ENCODE measurements around the gene ACSL3. TPM values are rescaled to one million over a fixed set of nuclear protein-coding genes. Genes with fewer than 3 reads are reported as not detected.
"Not testable (repeated sequence)": the region's sequence is repeated elsewhere in the genome, so short reads cannot be mapped to it uniquely, and the experiment has no call there.

The ACSL3 gene
- total and polyA plus RNA-seq, 7 donors = 7.9 to 75.7 (median 48.2) TPM

DNA sequence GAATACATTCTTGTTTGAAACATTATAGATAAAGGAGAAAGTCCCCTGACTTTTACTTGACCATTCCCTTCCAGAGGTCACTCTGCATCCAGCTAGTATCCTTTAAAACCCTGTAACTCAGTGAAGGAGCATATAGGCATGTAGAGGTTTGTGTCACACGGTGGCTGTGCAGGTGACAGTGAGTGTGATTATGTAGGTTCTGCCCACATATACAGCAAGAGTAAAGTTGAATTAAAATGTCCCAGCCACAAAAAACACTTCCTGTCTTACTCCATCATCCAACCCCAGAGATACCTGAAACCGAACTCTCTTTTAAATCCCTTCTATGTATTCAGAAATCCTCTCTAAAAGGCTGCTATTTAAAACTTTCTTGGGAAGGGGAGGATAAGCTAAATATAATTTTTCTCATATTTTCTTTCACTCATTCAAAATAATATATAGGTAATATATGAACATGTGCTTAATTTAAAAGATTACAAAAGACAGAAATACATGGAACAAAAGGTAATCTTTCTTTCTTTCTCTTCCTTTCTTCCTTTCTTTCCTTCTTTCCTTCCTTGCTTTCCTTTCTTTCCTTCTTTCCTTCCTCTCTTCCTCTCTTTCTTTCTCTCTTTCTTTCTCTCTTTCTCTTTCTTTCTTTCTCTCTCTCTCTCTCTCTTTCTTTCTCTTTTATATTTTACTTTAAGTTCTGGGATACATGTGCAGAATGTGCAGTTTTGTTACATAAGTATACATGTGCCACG lies 20.6 kb upstream of the ACSL3 start:
- H3K4me1 ChIP-seq = no peaks in the 10 kb centered on the region
- WGBS, 2 donors = 75 to 82% methylated on average over 3 of the region's 3 CpGs
- no peak for TF ChIP-seq POLR2A (IDR thresholded peaks at IDR 0.05)
- no peak for TF ChIP-seq EP300 (IDR thresholded peaks at IDR 0.05)
- TF ChIP-seq, protein P1, sequence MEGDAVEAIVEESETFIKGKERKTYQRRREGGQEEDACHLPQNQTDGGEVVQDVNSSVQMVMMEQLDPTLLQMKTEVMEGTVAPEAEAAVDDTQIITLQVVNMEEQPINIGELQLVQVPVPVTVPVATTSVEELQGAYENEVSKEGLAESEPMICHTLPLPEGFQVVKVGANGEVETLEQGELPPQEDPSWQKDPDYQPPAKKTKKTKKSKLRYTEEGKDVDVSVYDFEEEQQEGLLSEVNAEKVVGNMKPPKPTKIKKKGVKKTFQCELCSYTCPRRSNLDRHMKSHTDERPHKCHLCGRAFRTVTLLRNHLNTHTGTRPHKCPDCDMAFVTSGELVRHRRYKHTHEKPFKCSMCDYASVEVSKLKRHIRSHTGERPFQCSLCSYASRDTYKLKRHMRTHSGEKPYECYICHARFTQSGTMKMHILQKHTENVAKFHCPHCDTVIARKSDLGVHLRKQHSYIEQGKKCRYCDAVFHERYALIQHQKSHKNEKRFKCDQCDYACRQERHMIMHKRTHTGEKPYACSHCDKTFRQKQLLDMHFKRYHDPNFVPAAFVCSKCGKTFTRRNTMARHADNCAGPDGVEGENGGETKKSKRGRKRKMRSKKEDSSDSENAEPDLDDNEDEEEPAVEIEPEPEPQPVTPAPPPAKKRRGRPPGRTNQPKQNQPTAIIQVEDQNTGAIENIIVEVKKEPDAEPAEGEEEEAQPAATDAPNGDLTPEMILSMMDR (IDR thresholded peaks at IDR 0.05) = no peak
- TF ChIP-seq POLR2AphosphoS5 (IDR thresholded peaks at IDR 0.05) = no peak
- intact Hi-C loops (cut with DNase I) = no loop called here
- no peak for DNase-seq
- no peaks in the 10 kb centered on the region for H3K9me3 ChIP-seq
- H3K27me3 ChIP-seq = no peaks in the 10 kb centered on the region
- H3K27ac ChIP-seq = no peak overlapping the region
- H3K4me3 ChIP-seq = no peak overlapping the region
- no peaks in the 10 kb centered on the region for H3K36me3 ChIP-seq

DNA sequence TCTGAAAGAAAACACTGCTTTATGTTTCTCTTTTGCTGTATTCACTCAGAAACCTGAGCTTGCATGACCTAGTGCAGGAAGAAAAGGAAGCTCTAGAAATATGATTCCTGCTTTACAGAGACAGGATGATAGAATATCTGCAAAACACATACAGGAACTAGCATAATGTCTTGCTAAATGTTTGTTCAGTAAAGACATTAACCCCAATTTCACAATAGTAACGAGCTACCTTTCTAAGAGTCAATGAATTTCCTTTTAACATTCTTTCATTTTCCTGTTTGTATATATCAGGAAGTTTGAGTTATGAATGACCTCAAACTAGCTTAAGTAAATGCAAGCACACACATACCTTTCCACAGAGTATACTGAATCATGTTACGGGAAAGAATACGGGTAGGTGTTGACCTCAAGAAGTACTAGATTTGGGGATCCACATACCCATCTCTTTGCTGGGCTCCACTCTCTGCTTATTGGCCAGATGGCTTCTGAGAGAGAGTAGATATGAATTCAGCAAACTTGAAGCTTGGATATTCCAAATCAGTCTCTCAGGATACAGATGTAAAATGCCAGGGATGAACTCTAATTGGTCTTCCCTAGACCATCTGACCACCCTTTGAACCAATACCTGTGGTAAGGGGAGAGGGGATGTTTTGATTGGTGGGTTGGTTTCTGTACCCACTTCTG lies 18.2 kb upstream of the ACSL3 start:
- no peaks in the 10 kb centered on the region for H3K27me3 ChIP-seq
- no peaks in the 10 kb centered on the region for H3K36me3 ChIP-seq
- 14 to 46% methylated on average over 3 of the region's 3 CpGs for WGBS, 2 donors
- no peak for TF ChIP-seq POLR2AphosphoS5 (IDR thresholded peaks at IDR 0.05)
- no peak for TF ChIP-seq EP300 (IDR thresholded peaks at IDR 0.05)
- TF ChIP-seq, protein P1 (IDR thresholded peaks at IDR 0.05) = no peak
- no peak for TF ChIP-seq POLR2A (IDR thresholded peaks at IDR 0.05)
- H3K4me3 ChIP-seq = no peak overlapping the region
- no peaks in the 10 kb centered on the region for H3K4me1 ChIP-seq
- no peaks in the 10 kb centered on the region for H3K9me3 ChIP-seq
- no peak overlapping the region for H3K27ac ChIP-seq
- intact Hi-C loops (cut with DNase I) = no loop called here
- no peak for DNase-seq

DNA sequence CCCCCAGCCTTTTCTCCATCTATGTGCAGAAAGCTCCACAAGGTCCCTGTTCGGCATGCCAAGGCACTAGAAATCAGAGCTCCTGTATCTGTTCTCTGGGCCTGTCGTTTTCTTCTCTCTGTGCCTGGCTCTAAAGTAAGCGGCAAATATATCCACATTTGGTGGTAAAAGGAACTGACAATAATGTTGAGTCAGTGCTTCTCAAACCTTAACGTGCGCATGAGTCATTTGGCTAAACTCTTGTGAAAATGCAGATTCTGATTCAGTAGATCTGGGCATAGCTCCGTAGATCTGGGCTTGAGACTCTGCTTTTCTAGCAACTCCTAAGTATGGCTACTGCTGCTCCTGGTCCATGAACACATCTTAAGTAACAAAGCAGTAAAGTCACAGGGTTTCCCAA lies 16.5 kb upstream of the ACSL3 start:
- H3K27ac ChIP-seq = peak overlapping the region in 1 of 4 donors; percentile 16
- WGBS, 2 donors = 72 to 78% methylated on average over 6 of the region's 6 CpGs
- no peak for DNase-seq
- no peaks in the 10 kb centered on the region for H3K9me3 ChIP-seq
- H3K36me3 ChIP-seq = no peaks in the 10 kb centered on the region
- no peaks in the 10 kb centered on the region for H3K27me3 ChIP-seq
- H3K4me3 ChIP-seq = no peak overlapping the region
- no peaks in the 10 kb centered on the region for H3K4me1 ChIP-seq
- TF ChIP-seq EP300 (IDR thresholded peaks at IDR 0.05) (no peak), POLR2AphosphoS5 (IDR thresholded peaks at IDR 0.05) (no peak), POLR2A (IDR thresholded peaks at IDR 0.05) (no peak)
- TF ChIP-seq, protein P1 (IDR thresholded peaks at IDR 0.05) = no peak
- intact Hi-C loops (cut with DNase I) = no loop called here

DNA sequence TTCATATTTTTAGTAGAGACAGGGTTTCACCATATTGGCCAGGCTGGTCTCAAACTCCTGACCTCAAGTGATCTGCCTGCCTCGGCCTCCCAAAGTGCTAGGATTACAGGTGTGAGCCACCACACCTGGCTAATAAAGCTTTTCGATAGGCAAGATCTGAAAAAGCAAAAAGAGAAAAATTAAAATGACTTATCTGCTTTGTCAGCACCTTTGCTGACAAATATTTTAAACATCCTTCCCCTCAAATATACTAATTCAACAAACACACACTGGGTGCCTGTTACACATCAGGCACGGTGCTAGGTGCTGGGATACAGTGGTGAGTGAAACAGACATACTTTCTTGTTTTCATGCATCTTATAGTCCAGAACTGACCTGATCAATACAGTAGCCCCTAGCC lies 15.5 kb upstream of the ACSL3 start:
- H3K27me3 ChIP-seq; H3K27ac ChIP-seq; intact Hi-C loops (cut with DNase I); H3K4me1 ChIP-seq; DNase-seq; H3K9me3 ChIP-seq; H3K4me3 ChIP-seq; H3K36me3 ChIP-seq: not testable (repeated sequence)
- 92% methylated on average over 3 of the region's 3 CpGs for WGBS, 2 donors

DNA sequence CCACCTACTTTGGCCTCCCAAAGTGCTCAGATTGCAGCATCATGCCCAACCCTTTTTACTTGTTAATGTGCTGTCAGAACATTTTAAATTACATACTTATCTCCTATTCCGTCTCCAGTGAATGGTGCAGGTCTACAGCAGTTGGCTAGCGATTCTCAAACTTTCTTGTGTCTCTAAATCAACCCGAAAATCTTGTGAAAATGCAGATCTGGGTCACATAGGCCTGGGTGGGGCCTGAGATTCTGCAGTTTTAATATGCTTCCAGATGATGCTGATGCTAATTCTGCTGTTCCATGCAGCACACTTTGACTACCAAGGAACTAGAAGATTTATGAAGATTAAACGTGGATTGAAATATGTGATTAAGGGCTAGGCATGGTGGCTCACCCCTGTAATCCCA lies 14.8 kb upstream of the ACSL3 start:
- Histone ChIP-seq H3K4me3 (no peak overlapping the region), H3K4me1 (no peaks in the 10 kb centered on the region), H3K27me3 (no peaks in the 10 kb centered on the region), H3K36me3 (no peaks in the 10 kb centered on the region), H3K9me3 (no peaks in the 10 kb centered on the region), H3K27ac (no peak overlapping the region)
- WGBS, 2 donors = 86 to 90% methylated on average over 4 of the region's 4 CpGs
- intact Hi-C loops (cut with DNase I) = no loop called here
- no peak for DNase-seq
- TF ChIP-seq POLR2AphosphoS5 (IDR thresholded peaks at IDR 0.05) (no peak), POLR2A (IDR thresholded peaks at IDR 0.05) (no peak), EP300 (IDR thresholded peaks at IDR 0.05) (no peak)
- TF ChIP-seq, protein P1 (IDR thresholded peaks at IDR 0.05) = no peak

DNA sequence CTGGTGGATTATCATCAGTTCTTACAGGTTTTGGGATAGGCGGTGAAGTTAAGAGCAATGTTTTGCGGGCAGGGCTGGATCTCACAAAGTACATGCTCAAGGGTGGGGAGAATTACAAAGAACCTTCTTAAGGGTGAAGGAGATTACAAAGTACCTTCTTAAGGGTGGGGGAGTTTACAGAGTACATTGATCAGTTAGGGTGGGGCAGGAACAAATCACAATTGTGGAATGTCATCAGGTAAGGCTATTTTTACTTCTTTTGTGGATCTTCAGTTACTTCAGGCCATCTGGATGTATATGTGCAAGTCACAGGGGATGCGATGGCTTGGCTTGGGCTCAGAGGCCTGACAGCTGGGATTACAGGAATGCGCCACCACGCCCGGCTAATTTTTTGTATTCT lies 12.8 kb upstream of the ACSL3 start:
- H3K27ac ChIP-seq; intact Hi-C loops (cut with DNase I); DNase-seq; H3K9me3 ChIP-seq; H3K4me3 ChIP-seq; H3K4me1 ChIP-seq; H3K27me3 ChIP-seq; H3K36me3 ChIP-seq: not testable (repeated sequence)
- 82 to 89% methylated on average over 6 of the region's 6 CpGs for WGBS, 2 donors

Data from sigmoid colon (tissue), 7 donors.